EH (cell line): ENCODE measurements around the gene ACP2.

Source experiments
- DNase-seq: peaks from one replicate; pipeline ENCODE4 v3.0.0-alpha.2; 2015; ENCODE audit warnings: low read depth

The ACP2 gene

GRCh38 chr11:47248664-47249377 lies at the start of gene ACP2:
Gene ACP2 (minus strand): TSS chr11:47248814. CDS start chr11:47248789, 25 bp downstream.
- DNase-seq, result peak; percentile 86

- no peak for DNase-seq
These were observed 47.4 kb upstream of the ACP2 start for GRCh38 chr11:47296045-47296444.

- DNase-seq, result no peak
These were observed 46.8 kb upstream of the ACP2 start for GRCh38 chr11:47295385-47295784.

- no peak for DNase-seq
These were observed 41.2 kb upstream of the ACP2 start for GRCh38 chr11:47289856-47290255.

- DNase-seq, result no peak
These were observed 39.5 kb upstream of the ACP2 start for GRCh38 chr11:47288066-47288465.

- DNase-seq, result no peak
These were observed 37.6 kb upstream of the ACP2 start for GRCh38 chr11:47285969-47286770.

GRCh38 chr11:47284151-47284550 lies 35.5 kb upstream of the ACP2 start:
- DNase-seq, result no peak

- DNase-seq, result no peak
These were observed 33.8 kb upstream of the ACP2 start for GRCh38 chr11:47282462-47282861.

GRCh38 chr11:47280860-47281259 lies 32.2 kb upstream of the ACP2 start:
- no peak for DNase-seq

- DNase-seq, result no peak
These were observed 31.5 kb upstream of the ACP2 start for GRCh38 chr11:47280099-47280498.

- DNase-seq, result no peak
These were observed 30.2 kb upstream of the ACP2 start for GRCh38 chr11:47278769-47279168.

- no peak for DNase-seq
These were observed 29.4 kb upstream of the ACP2 start for GRCh38 chr11:47278058-47278457.

- DNase-seq, result no peak
These were observed 28.3 kb upstream of the ACP2 start for GRCh38 chr11:47276923-47277322.

GRCh38 chr11:47274495-47275235 lies 26.1 kb upstream of the ACP2 start:
- no peak for DNase-seq

- DNase-seq, result peak; percentile 36
These were observed 24.1 kb upstream of the ACP2 start for GRCh38 chr11:47272706-47273105.

- no peak for DNase-seq
These were observed 23.5 kb upstream of the ACP2 start for GRCh38 chr11:47271961-47272661.

- DNase-seq, result no peak
These were observed 22.7 kb upstream of the ACP2 start for GRCh38 chr11:47271328-47271727.

- DNase-seq, result peak; percentile 73
These were observed 22.0 kb upstream of the ACP2 start for GRCh38 chr11:47270331-47271271.

- DNase-seq, result peak; percentile 83
These were observed 21.3 kb upstream of the ACP2 start, which contains the start of gene MADD for GRCh38 chr11:47269829-47270305. Gene MADD (plus strand): TSS chr11:47270133.

- peak; percentile 95 for DNase-seq
These were observed 20.6 kb upstream of the ACP2 start for GRCh38 chr11:47269002-47269828.
